ENCODE results near the gene RAD54L.

The RAD54L gene

GRCh38 chr1:46284597-46285564 lies 37.3 kb downstream of the RAD54L start:
- no peak for DNase-seq (ENCODE audit: low spot score)
- no peak for FAIRE-seq

DNA sequence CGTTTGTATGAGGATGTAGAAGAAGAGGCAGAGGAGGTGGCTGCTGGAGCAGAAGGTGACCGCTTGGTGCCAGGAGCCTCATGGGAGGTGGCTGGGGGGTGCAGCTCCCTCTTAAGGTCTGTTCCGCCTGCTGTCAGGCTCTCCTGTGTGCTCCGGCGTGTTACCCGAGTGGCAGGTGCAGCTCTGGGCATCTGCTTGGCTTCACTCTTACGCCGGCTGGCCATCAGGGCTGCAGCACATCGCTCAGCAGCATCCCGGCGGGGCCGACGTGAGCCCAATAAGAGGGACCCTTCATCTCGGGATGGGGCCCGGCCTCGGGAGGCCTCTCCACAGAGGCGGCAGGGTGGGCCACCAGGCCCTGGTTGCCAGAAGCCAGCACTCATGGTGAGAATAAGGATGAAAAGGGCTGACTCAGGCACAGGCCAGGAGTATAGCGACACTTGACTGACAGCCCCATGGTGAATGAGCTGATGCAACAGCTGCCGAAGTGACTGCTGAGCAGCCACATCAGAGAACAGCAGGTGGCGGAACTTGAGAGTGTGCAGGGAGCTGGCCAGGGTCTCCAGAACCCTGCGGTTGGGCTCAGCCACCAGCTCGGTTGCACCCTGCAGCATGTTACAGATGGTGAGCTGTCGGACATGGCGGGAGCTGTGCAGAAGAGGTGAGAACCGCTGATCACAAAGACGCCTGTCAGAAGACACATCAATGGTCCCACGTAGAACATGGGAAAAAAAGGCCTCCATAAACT lies 38.3 kb downstream of the RAD54L start:
- no peak for FAIRE-seq
- no peak for DNase-seq (ENCODE audit: low spot score)

- DNase-seq (ENCODE audit: low spot score) (peak; percentile 27), FAIRE-seq (no peak)
These were observed 41.0 kb downstream of the RAD54L start for GRCh38 chr1:46288485-46289133.

GRCh38 chr1:46289134-46289494 lies 41.6 kb downstream of the RAD54L start:
- no peak for FAIRE-seq

DNA sequence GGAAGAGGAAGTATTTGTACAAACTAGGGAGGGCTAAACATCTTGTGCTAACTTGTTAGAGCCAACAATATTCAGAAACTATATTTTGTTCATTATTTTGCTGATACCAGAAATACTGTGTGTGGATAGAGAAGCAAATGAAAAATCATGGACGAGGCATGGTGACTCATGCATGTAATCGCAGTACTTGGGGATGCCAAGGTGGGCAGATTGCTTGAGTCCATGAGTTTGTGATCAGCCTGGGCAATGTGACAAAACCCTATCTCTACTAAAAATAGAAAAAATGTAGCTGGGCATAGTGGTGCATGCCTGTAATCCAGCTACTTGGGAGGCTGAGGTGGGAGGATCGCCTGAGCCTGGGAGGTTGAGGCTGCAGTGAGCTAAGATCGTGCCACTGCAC lies 42.4 kb downstream of the RAD54L start:
- FAIRE-seq (no peak), DNase-seq (ENCODE audit: low spot score) (no peak)

More at GRCh38 chr1:46289134-46289494, 41.6 kb downstream of the RAD54L start:
- DNase-seq (ENCODE audit: low spot score): no peak

GRCh38 chr1:46295306-46295705 lies 47.7 kb downstream of the RAD54L start:
- DNase-seq (ENCODE audit: low spot score) (no peak), FAIRE-seq (no peak)

- FAIRE-seq (no peak), DNase-seq (ENCODE audit: low spot score) (no peak)
These were observed 50.8 kb downstream of the RAD54L start for GRCh38 chr1:46298387-46298786.

DNA sequence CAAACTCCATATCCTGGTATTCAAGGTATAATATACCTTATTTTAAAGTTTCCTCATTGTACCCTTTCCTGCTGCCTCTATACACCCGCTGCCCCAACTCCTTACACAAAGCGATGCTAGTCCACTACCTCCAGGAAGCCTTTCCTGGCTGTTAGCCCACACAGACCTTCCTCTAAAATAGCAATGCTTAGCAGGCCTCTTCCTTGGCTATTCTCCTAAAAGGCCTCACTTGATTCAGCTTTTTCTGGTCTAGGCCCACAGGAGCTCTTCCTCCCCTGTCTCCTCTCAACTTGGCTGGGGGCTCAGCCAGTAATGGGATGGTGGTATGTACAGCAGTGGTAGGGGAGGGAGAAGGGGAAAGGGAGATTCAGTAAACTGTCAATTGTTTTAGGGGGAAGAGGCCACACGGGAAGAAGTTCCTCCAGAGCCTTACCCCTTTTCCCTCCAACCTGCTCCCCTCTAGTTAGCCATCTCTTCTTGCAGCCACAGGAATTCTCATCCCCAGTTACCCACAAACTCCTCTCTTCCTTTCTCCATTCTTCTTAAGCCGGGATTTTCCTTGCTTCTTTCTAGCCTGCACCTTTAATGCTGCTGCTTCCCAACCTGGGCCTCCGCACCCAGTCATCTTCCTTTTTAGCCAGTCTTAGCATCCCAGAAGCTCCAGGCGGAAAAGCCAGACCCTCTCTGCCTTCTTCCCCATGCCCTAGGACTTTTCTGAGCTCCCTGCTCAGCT lies 53.3 kb downstream of the RAD54L start:
- DNase-seq (ENCODE audit: low spot score) (no peak), FAIRE-seq (no peak)

- FAIRE-seq: no peak
- no peak for DNase-seq (ENCODE audit: low spot score)
These were observed 53.8 kb downstream of the RAD54L start for GRCh38 chr1:46301406-46301807.

- no peak for FAIRE-seq
These were observed 54.5 kb downstream of the RAD54L start for GRCh38 chr1:46301808-46302640.

GRCh38 chr1:46302641-46303037 lies 55.1 kb downstream of the RAD54L start:
- FAIRE-seq (no peak), DNase-seq (ENCODE audit: low spot score) (no peak)

More at GRCh38 chr1:46301808-46302640, 54.5 kb downstream of the RAD54L start:
- DNase-seq (ENCODE audit: low spot score): no peak

GRCh38 chr1:46303038-46303871 lies 55.7 kb downstream of the RAD54L start, which contains the start of the genes LRRC41 and UQCRH:
LRRC41 (minus strand) TSS chr1:46303616; CDS start chr1:46303322, 294 bp downstream.
UQCRH (plus strand) TSS chr1:46303698; CDS start chr1:46303767, 69 bp downstream.
- DNase-seq (ENCODE audit: low spot score) (peak; percentile 96), FAIRE-seq (peak; percentile 73)

DNA sequence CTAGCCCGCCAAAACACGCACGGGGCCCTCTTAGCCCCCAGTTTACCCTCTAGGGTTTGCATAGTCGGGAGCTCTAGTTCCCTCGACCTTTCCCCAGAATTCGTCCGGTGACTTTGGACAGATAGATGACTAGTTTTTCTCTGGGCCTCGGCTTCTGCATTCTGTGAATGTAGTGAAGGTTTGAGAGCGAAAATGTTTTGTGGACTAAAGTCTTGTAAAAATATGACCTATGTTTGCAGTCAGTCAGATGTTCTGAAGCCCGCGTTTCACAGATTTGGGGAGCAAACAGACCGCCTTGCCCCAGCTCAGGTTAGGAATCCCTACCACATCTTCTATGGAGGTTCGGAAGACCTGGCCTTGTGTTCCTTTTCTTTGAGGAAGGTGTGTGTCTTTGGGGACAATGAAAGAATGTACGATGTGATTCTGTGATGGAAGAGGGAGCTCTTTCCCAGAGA lies 56.3 kb downstream of the RAD54L start:
- FAIRE-seq (no peak), DNase-seq (ENCODE audit: low spot score) (no peak)

DNA sequence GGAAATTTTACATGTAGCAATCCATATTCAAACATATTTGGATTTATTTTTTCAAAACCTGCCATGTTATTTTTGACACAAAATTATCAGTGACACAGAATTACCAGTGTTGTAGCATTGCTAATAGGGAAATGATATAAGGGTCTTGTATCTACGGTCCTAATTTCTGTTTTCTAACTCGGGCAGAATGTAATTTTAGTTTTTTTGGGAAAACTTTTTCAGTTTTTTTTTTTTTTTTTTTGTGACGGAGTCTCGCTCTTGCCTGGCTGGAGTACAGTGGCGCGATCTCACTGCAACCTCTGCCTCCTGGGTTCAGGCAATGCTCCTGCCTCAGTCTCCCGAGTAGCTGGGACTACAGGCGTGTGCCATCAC lies 58.6 kb downstream of the RAD54L start:
- DNase-seq (ENCODE audit: low spot score) (no peak), FAIRE-seq (no peak)

- DNase-seq (ENCODE audit: low spot score) (no peak), FAIRE-seq (no peak)
These were observed 62.0 kb downstream of the RAD54L start for GRCh38 chr1:46309401-46310159.

- DNase-seq (ENCODE audit: low spot score): no peak
- no peak for FAIRE-seq
These were observed 62.8 kb downstream of the RAD54L start for GRCh38 chr1:46310321-46310720.

DNA sequence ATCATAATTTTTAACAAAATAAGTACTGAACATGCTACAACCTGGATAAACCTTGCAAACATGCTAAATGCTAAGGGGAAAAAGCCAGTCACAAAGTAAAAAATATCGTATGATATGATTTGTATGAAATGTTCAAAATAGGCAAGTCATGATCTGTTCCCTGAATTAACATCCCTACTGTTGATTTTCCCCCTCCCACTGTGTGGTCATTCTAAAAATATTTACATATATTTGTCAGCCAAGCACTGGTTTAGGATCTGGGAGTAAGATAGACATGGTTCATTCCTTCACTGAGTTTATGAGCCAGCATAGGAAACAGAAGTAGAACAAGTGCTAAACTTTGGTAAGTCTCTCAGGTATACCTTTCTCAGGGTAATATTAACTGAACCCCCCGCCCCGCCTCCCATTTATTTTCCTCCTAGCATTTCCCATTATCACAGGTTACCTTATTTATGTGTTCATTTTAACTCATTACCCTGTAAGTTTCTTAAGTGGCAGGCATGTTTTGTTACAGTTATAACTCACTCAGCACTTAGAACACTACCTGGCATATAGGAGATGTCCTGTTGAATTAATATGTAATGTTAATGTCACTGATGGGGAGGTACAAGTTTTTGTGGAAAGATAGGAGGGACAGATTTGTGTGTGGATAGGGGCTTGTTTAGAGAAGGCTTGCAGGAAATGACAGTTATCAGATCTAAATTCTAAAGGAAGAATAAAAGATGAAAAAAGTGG lies 68.3 kb downstream of the RAD54L start:
- DNase-seq (ENCODE audit: low spot score) (peak; percentile 31), FAIRE-seq (no peak)

DNA sequence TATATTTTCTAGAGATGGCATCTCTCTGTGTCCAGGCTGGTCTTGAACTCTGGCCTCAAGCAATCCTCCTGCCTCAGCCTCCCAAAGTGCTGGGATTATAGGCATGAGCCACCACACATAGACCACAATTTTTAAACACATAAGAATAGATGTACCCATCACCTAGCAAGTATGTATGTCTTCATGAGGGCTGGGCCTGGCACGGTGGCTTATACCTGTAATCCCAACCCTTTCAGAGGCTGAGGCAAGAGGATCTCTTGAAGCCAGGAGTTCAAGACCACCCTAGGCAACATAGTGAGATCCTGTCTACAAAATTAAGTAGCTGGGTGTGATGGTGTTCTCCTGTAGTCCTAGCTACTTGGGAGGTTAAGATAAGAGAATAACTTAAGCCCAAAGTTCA lies 69.8 kb downstream of the RAD54L start:
- DNase-seq (ENCODE audit: low spot score) (no peak), FAIRE-seq (no peak)

All from RCC 7860 (cell line).